Measurements from ENCODE around the gene RGS3. TPM values are rescaled to one million over a fixed set of nuclear protein-coding genes. Genes with fewer than 3 reads are reported as not detected.

The RGS3 gene
- total RNA-seq, 1 experiment from 2014 or later: 39.4 TPM

DNA sequence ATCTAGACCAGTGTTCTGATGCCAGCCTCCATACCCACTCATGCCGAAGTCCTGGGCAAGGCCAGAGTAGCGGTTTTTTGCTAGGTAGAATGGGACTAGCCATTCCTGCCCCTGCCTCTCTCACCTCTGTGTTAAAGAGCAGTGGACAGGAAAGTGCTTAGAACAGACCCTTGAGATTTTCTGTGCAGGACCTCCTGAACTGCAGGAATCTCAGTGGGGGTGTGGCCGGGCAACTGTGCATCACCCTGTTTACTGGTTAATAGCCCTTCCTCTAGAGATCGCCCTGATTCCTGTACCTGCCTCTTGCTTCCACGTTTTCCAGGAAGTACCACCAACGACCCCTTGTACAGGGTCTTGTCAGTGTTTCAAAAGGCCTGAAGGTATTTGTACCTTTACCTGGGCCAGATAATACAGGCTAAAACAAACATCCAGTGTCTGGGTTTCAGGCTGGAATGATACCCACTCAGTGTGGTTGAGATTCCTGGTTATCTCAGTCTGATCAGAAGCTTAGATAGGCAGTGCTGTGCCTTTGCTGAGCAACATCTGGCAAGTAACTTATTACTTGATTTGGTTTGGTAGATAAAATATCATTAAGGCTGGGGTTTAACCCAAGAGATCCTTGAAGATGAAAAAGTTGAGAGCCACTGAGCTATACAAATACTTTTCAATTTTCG, 65.9 kb downstream of the RGS3 start:
- ATAC-seq (no peak), DNase-seq (ENCODE audit: low read depth, low spot score) (no peak)
- ChIA-PET RAD21 (ENCODE audit: low non-redundant PET in 1 of 2, low total read pairs in 2 of 2, uncharacterized antibody in 2 of 2, unreplicated experiment in 2 of 2) (no interaction called here), POLR2A (no interaction called here), CTCF (no interaction called here)
- H3K9me2 ChIP-seq (ENCODE audit: insufficient read depth): no peaks in the 10 kb centered on the region
- no peaks in the 10 kb centered on the region for H3K27me3 ChIP-seq (ENCODE audit: insufficient read depth, low read length)
- H3K4me1 ChIP-seq (ENCODE audit: control insufficient read depth in 1 of 2, insufficient read depth in 2 of 2, low read length in 2 of 2): no peaks in the 10 kb centered on the region
- H3K9me3 ChIP-seq (ENCODE audit: control insufficient read depth in 1 of 2, insufficient read depth in 1 of 2, low read depth in 1 of 2, low read length in 2 of 2): no peaks in the 10 kb centered on the region
- intact Hi-C loops (cut with micrococcal nuclease): no loop called here
- H3K27ac ChIP-seq (ENCODE audit: low read depth, low read length): no peak overlapping the region
- no peak overlapping the region for H2AFZ ChIP-seq (ENCODE audit: low read depth, low read length, poor library complexity, severe bottlenecking)
- H3K4me2 ChIP-seq (ENCODE audit: low read length): no peak overlapping the region
- peaks cover 19 to 35% of the 10 kb centered on the region in 2 experiments; a peak in 3 of 4 replicates for H3K36me3 ChIP-seq (ENCODE audit: control insufficient read depth in 1 of 2, insufficient read depth in 2 of 2, low read length in 2 of 2)
- H3K4me3 ChIP-seq (replicated peaks in 1 of 2; ENCODE audit: low read depth in 1 of 2, low read length in 2 of 2): no peak overlapping the region
- H3K9ac ChIP-seq (ENCODE audit: low read length): no peak overlapping the region
- no TSS peak for BruUV-seq (replicated peaks)
- TF ChIP-seq REST (IDR thresholded peaks at IDR 0.05; ENCODE audit: low read depth) (no peak), ZFX (IDR thresholded peaks at IDR 0.05) (no peak)
- no peaks in the 10 kb centered on the region for H4K20me1 ChIP-seq (ENCODE audit: insufficient read depth)
- no peaks in the 10 kb centered on the region for H3K79me2 ChIP-seq (ENCODE audit: insufficient read depth, low read length)

GRCh38 chr9:113530022-113530635, 66.6 kb downstream of the RGS3 start:
- POLR2A ChIA-PET: no interaction called here
- peaks cover 16 to 35% of the 10 kb centered on the region in 2 experiments; a peak in 3 of 4 replicates for H3K36me3 ChIP-seq (ENCODE audit: control insufficient read depth in 1 of 2, insufficient read depth in 2 of 2, low read length in 2 of 2)
- CTCF ChIA-PET: no interaction called here
- no peaks in the 10 kb centered on the region for H3K9me3 ChIP-seq (ENCODE audit: control insufficient read depth in 1 of 2, insufficient read depth in 1 of 2, low read depth in 1 of 2, low read length in 2 of 2)
- no peak for ATAC-seq
- H3K4me3 ChIP-seq (replicated peaks in 1 of 2; ENCODE audit: low read depth in 1 of 2, low read length in 2 of 2): no peak overlapping the region
- RAD21 ChIA-PET (ENCODE audit: low non-redundant PET in 1 of 2, low total read pairs in 2 of 2, uncharacterized antibody in 2 of 2, unreplicated experiment in 2 of 2): no interaction called here
- intact Hi-C loops (cut with micrococcal nuclease): no loop called here
- no peak for DNase-seq (ENCODE audit: low read depth, low spot score)
- H3K4me1 ChIP-seq (ENCODE audit: control insufficient read depth in 1 of 2, insufficient read depth in 2 of 2, low read length in 2 of 2): no peaks in the 10 kb centered on the region
- H3K9ac ChIP-seq (ENCODE audit: low read length): no peak overlapping the region
- TF ChIP-seq YY1 (IDR thresholded peaks at IDR 0.05; ENCODE audit: extremely low read depth, insufficient replicate concordance, low read depth, low read length) (no peak), CBX3 (IDR thresholded peaks at IDR 0.05; ENCODE audit: low read depth) (no peak), SIN3A (IDR thresholded peaks at IDR 0.05; ENCODE audit: low read depth) (no peak)
- TF ChIP-seq, protein P1, sequence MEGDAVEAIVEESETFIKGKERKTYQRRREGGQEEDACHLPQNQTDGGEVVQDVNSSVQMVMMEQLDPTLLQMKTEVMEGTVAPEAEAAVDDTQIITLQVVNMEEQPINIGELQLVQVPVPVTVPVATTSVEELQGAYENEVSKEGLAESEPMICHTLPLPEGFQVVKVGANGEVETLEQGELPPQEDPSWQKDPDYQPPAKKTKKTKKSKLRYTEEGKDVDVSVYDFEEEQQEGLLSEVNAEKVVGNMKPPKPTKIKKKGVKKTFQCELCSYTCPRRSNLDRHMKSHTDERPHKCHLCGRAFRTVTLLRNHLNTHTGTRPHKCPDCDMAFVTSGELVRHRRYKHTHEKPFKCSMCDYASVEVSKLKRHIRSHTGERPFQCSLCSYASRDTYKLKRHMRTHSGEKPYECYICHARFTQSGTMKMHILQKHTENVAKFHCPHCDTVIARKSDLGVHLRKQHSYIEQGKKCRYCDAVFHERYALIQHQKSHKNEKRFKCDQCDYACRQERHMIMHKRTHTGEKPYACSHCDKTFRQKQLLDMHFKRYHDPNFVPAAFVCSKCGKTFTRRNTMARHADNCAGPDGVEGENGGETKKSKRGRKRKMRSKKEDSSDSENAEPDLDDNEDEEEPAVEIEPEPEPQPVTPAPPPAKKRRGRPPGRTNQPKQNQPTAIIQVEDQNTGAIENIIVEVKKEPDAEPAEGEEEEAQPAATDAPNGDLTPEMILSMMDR (IDR thresholded peaks at IDR 0.05 in 2 of 3, conservative IDR thresholded peaks at IDR 0.05 in 1 of 3; ENCODE audit: borderline replicate concordance in 1 of 3, insufficient read depth in 1 of 3, low read depth in 2 of 3, low read length in 2 of 3): no peak
- TF ChIP-seq, protein P2, sequence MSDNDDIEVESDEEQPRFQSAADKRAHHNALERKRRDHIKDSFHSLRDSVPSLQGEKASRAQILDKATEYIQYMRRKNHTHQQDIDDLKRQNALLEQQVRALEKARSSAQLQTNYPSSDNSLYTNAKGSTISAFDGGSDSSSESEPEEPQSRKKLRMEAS (IDR thresholded peaks at IDR 0.05): no peak
- H3K27ac ChIP-seq (ENCODE audit: low read depth, low read length): no peak overlapping the region
- no peak overlapping the region for H3K4me2 ChIP-seq (ENCODE audit: low read length)
- H2AFZ ChIP-seq (ENCODE audit: low read depth, low read length, poor library complexity, severe bottlenecking): no peak overlapping the region
- H4K20me1 ChIP-seq (ENCODE audit: insufficient read depth): no peaks in the 10 kb centered on the region
- no TSS peak for BruUV-seq (replicated peaks)
- H3K9me2 ChIP-seq (ENCODE audit: insufficient read depth): no peaks in the 10 kb centered on the region
- no peaks in the 10 kb centered on the region for H3K27me3 ChIP-seq (ENCODE audit: insufficient read depth, low read length)
- no peaks in the 10 kb centered on the region for H3K79me2 ChIP-seq (ENCODE audit: insufficient read depth, low read length)
